LNCAP (cell line): ENCODE data around the gene CCDC15.

Experiments
- TF ChIP-seq, protein P1 (sequence below): fragments of 450-650 bp; IDR thresholded peaks from 2 replicates; pipeline ENCODE4 v1.5.1; 2017; ENCODE audit warnings: mild to moderate bottlenecking

CCDC15 gene

DNA sequence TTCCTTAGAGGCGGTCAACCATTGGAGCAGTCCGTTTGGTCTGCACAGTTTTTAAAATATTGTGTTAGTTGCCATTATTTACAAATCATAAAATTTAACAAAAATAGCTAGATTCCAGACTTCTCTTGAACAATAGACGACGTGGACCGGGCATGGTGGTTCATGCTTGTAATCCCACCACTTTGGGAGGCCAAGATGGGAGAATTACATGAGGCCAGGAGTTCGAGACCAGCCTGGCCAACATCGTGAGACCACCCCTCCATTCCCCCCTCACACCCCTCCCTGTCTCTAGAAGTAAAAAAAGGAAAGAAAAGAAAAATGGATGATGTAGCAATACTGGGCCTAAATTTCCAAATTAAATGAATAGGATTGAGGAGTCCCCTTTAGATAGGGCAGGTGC lies 110.1 kb downstream of the CCDC15 start:
- TF ChIP-seq, protein P1, sequence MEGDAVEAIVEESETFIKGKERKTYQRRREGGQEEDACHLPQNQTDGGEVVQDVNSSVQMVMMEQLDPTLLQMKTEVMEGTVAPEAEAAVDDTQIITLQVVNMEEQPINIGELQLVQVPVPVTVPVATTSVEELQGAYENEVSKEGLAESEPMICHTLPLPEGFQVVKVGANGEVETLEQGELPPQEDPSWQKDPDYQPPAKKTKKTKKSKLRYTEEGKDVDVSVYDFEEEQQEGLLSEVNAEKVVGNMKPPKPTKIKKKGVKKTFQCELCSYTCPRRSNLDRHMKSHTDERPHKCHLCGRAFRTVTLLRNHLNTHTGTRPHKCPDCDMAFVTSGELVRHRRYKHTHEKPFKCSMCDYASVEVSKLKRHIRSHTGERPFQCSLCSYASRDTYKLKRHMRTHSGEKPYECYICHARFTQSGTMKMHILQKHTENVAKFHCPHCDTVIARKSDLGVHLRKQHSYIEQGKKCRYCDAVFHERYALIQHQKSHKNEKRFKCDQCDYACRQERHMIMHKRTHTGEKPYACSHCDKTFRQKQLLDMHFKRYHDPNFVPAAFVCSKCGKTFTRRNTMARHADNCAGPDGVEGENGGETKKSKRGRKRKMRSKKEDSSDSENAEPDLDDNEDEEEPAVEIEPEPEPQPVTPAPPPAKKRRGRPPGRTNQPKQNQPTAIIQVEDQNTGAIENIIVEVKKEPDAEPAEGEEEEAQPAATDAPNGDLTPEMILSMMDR = no peak

DNA sequence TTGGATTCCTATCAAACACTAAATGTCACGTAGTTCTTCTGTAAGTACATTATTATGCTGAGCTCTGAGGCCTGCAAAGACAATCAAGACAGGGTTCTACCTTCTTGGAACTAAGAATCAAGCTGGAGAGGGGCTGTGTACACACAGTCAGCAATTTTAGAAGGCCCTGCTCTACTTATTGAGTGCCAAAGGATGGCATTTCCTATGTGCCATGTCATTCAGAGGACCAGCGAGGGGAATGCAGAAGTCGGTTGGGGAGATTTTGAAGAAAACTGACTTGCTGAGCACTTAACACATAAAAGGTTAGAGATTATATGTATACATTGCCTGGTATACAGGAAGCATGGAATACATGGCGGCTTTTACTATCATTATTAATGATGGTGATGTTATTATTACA lies 114.4 kb downstream of the CCDC15 start:
- TF ChIP-seq, protein P1 = no peak

DNA sequence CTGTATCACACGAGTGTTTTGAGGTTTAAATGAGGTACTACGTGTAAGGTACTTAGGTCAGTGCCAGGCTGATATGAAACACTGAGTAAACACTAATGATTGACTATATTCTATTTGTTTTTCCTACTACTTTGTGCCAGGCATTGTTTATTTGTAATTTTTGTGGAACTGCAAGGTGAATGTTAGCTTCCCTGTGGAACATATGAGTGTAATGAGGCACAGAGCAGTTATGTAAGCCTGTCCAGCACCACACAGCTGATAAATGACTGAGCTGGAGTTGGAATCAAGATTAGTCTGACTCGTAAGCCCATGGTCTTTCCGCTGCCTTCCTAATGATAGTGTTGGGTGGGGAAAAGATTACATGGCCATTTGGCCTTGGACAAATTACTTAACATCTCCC lies 115.0 kb downstream of the CCDC15 start:
- TF ChIP-seq, protein P1 = no peak

DNA sequence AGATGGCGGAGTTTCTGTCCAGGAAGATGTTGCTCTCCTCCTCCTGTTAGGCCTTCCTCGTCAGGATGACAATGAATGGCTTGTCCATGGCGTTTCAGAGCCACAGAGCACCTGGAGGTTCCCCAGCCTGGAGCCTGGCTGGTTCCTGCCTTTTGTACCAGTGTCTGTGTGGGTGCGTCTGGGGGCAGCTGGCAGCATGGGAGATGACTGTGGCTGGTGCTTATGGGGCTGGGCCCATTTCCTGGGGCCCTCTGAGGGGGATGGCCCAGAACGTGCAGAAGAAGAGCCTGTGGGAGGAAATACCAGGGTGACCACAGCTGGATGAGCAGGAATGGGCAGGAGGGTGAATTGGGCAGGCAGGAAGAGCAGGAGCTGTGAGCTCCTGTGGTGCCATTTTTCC lies 115.8 kb downstream of the CCDC15 start:
- TF ChIP-seq, protein P1 = no peak

DNA sequence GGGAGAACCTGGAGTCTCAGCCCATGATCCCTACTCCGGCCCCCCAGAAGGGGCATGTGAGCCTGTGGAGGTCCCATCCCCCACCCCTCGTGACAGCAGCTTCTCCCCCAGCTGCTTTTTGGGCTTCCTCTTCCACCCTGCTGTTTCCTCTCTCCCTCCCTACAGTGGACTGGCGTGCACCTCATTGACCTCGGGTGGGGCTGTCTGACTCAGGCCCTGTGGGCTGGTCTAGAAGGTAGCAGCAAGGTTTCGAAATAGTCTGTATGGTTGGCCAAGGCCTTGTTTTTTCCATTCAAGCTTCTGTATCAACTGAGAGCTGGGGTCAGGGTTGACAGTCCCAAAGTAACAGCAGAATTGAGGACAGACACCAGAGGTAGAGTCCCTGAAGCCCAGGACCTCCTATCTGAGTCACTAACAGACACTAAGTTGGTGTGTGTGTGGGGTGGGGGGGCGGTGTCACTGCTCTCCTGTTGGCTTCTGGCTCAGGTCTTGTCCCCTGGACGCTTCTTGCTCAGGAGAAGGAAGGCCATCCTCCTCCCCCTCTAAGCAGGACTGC lies 116.8 kb downstream of the CCDC15 start:
- TF ChIP-seq, protein P1 = no peak

DNA sequence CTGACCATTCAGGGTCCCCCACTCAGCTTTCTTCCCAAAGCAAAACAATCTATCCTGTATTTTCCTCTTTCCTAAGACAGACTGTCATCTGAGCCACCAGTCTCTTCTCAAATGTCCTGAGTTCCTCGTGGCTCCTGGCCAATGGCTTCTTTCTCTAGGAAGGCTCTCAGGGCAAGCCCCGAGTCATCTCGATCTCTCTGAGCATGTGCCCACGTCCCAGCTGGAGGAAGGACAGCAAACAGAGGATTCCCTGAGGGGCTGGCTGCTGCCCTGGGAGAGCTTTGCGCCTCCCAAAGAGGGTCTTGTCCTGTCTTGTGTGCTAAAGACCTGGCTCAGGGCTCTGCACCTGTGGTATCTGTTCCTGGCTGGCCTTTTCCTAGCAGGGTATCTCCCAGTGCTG lies 117.4 kb downstream of the CCDC15 start:
- TF ChIP-seq, protein P1 = no peak

DNA sequence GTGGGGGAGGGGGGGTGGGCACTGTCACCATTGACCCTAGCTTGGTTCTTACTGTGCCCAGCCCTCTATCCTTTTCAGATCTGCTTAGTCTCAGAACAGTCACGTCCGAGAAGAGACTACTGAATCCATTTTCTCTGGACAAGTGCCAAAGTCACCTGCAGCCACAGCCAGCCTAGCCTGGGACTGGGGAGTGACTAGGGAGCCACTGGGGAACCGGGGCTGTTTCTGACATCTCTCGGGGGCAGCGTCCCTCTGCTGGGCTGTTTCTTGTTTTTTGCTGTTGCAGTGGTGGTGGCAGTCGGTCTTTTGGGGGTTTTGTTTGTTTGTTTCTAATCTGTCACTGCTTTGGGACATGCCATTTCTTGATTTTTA lies 117.8 kb downstream of the CCDC15 start:
- TF ChIP-seq, protein P1 = no peak
